ENCODE results near the gene MYH6.
"Not testable (repeated sequence)": the region's sequence is repeated elsewhere in the genome, so short reads cannot be mapped to it uniquely, and the experiment has no call there.

MYH6 gene

GRCh38 chr14:23407516-23408306, at the start of gene MYH6:
TSS of gene MYH6 (minus strand) at chr14:23408273. CDS start at chr14:23407223, 1,050 bp downstream.
- DNase-seq (ENCODE audit: low read depth, low spot score) = no peak

- not testable (repeated sequence) for DNase-seq (ENCODE audit: low read depth, low spot score)
These were observed 49.0 kb upstream of the MYH6 start for GRCh38 chr14:23456883-23457586.

GRCh38 chr14:23454445-23454856, 46.4 kb upstream of the MYH6 start:
- no peak for DNase-seq (ENCODE audit: low read depth, low spot score)

- no peak for DNase-seq (ENCODE audit: low read depth, low spot score)
These were observed 44.2 kb upstream of the MYH6 start for GRCh38 chr14:23452237-23452636.

- DNase-seq (ENCODE audit: low read depth, low spot score) = no peak
These were observed 42.3 kb upstream of the MYH6 start for GRCh38 chr14:23450379-23450778.

- DNase-seq (ENCODE audit: low read depth, low spot score) = no peak
These were observed 41.2 kb upstream of the MYH6 start for GRCh38 chr14:23449314-23449713.

- DNase-seq (ENCODE audit: low read depth, low spot score) = no peak
These were observed 39.6 kb upstream of the MYH6 start for GRCh38 chr14:23447361-23448350.

GRCh38 chr14:23446291-23446851, 38.3 kb upstream of the MYH6 start:
- no peak for DNase-seq (ENCODE audit: low read depth, low spot score)

- no peak for DNase-seq (ENCODE audit: low read depth, low spot score)
These were observed 37.7 kb upstream of the MYH6 start for GRCh38 chr14:23445773-23446172.

- DNase-seq (ENCODE audit: low read depth, low spot score) = no peak
These were observed 36.2 kb upstream of the MYH6 start for GRCh38 chr14:23444314-23444713.

- DNase-seq (ENCODE audit: low read depth, low spot score) = no peak
These were observed 35.8 kb upstream of the MYH6 start for GRCh38 chr14:23443881-23444280.

GRCh38 chr14:23443411-23443812, 35.3 kb upstream of the MYH6 start:
- no peak for DNase-seq (ENCODE audit: low read depth, low spot score)

GRCh38 chr14:23442721-23443356, 34.8 kb upstream of the MYH6 start:
- no peak for DNase-seq (ENCODE audit: low read depth, low spot score)

- DNase-seq (ENCODE audit: low read depth, low spot score) = no peak
These were observed 33.0 kb upstream of the MYH6 start for GRCh38 chr14:23441076-23441475.

GRCh38 chr14:23439107-23439835, 31.2 kb upstream of the MYH6 start:
- no peak for DNase-seq (ENCODE audit: low read depth, low spot score)

GRCh38 chr14:23438101-23438971, 30.3 kb upstream of the MYH6 start:
- no peak for DNase-seq (ENCODE audit: low read depth, low spot score)

- DNase-seq (ENCODE audit: low read depth, low spot score) = no peak
These were observed 29.3 kb upstream of the MYH6 start for GRCh38 chr14:23437133-23438100.
